ENCODE data around the gene GPR160.

- TF ChIP-seq CTCF (IDR thresholded peaks at IDR 0.05), result no peak
- TF ChIP-seq POLR2A (IDR thresholded peaks at IDR 0.05), result no peak
Measured at GRCh38 chr3:170095771-170096170, 58.0 kb downstream of the GPR160 start.

Measured in esophagus squamous epithelium (tissue), 4 donors.